Measurements from ENCODE around the gene CYP3A5. TPM values are rescaled to one million over a fixed set of nuclear protein-coding genes. Genes with fewer than 3 reads are reported as not detected.
A peak's percentile ranks its signal among the peaks of the same experiment; 100 is the strongest.

Gene CYP3A5
- total RNA-seq, 1 experiment from 2014 or later = not detected

DNA sequence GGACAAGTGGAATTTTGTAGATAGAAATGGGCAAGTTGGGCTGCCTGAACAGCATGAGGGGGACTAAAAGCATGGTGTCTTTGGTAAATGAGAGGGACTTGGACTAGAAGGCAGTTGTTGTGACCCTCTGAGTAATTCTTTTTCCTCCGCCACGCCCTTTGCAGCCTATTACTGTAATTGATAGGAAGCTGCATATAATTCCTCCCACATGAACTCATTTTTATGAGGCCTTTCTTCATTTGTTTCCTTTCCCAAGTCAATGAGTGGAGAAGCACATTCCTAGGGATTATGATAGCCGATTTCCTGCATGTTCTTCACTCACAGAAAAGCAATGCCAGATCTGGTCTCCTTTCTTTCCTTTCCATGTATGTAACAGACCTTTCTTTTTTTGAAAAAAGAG, 35.4 kb downstream of the CYP3A5 start:
- TF ChIP-seq EZH2 (IDR thresholded peaks at IDR 0.05; ENCODE audit: low read length, unreplicated experiment) = no peak
- TF ChIP-seq EZH2phosphoT487 (IDR thresholded peaks at IDR 0.05; ENCODE audit: borderline replicate concordance, low read length) = no peak
- TF ChIP-seq, protein P1, sequence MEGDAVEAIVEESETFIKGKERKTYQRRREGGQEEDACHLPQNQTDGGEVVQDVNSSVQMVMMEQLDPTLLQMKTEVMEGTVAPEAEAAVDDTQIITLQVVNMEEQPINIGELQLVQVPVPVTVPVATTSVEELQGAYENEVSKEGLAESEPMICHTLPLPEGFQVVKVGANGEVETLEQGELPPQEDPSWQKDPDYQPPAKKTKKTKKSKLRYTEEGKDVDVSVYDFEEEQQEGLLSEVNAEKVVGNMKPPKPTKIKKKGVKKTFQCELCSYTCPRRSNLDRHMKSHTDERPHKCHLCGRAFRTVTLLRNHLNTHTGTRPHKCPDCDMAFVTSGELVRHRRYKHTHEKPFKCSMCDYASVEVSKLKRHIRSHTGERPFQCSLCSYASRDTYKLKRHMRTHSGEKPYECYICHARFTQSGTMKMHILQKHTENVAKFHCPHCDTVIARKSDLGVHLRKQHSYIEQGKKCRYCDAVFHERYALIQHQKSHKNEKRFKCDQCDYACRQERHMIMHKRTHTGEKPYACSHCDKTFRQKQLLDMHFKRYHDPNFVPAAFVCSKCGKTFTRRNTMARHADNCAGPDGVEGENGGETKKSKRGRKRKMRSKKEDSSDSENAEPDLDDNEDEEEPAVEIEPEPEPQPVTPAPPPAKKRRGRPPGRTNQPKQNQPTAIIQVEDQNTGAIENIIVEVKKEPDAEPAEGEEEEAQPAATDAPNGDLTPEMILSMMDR (conservative IDR thresholded peaks at IDR 0.05; ENCODE audit: low read depth, low read length) = no peak
- Histone ChIP-seq H3F3A (ENCODE audit: low read length, unreplicated experiment) (no peaks in the 10 kb centered on the region), H3K9me3 (ENCODE audit: low read length) (no peaks in the 10 kb centered on the region), H3K9ac (ENCODE audit: low read length) (no peak overlapping the region), H3K79me2 (ENCODE audit: low read length) (no peaks in the 10 kb centered on the region), H3K4me3 (ENCODE audit: low read length) (no peak overlapping the region), H3K36me3 (ENCODE audit: low read depth, low read length) (no peaks in the 10 kb centered on the region), H4K20me1 (ENCODE audit: low read length) (no peaks in the 10 kb centered on the region), H3K9me2 (replicated peaks; ENCODE audit: low read length) (no peaks in the 10 kb centered on the region), H2AFZ (ENCODE audit: low read length) (no peak overlapping the region), H3K27ac (ENCODE audit: low read length) (no peak overlapping the region), H3K4me2 (ENCODE audit: low read length) (no peak overlapping the region), H3K27me3 (ENCODE audit: low read length) (no peaks in the 10 kb centered on the region), H3K4me1 (ENCODE audit: insufficient read depth, low read length) (no peaks in the 10 kb centered on the region; the same call in 1 of the 2 replicates)
- peak; percentile 3 for DNase-seq
- POLR2A ChIA-PET (ENCODE audit: unreplicated experiment) = no interaction called here
- peak; percentile 15; the same call in 1 of the 2 replicates for ATAC-seq
- intact Hi-C loops (cut with micrococcal nuclease) = no loop called here
- CTCF ChIA-PET = no interaction called here
- no TSS peak for BruUV-seq (replicated peaks)

DNA sequence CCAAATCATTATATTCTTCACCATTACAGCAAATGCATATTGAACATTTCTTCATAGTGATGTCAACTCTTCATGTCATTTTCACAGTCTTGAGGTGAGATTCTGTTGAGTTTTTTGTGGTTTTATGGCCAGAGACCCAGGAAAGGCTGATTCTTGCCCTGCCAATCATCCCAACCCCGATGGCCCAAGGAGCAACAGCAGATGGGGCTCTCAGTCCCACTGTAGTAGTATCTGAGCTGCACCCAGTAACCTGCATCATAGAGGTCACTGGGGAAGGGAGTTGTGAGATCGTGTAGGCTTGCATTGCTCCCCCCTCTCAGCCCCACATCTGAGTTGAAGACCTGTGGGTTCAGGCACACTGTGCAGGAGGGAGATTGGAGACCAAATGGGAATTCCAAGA, 36.3 kb downstream of the CYP3A5 start:
- no peak overlapping the region for H3K9ac ChIP-seq (ENCODE audit: low read length)
- H3K4me2 ChIP-seq (ENCODE audit: low read length) = no peak overlapping the region
- ATAC-seq (no peak), DNase-seq (no peak)
- ChIA-PET POLR2A (ENCODE audit: unreplicated experiment) (no interaction called here), CTCF (no interaction called here)
- H3K4me3 ChIP-seq (ENCODE audit: low read length) = no peak overlapping the region
- H3F3A ChIP-seq (ENCODE audit: low read length, unreplicated experiment) = no peaks in the 10 kb centered on the region
- no peaks in the 10 kb centered on the region for H3K9me2 ChIP-seq (replicated peaks; ENCODE audit: low read length)
- no peaks in the 10 kb centered on the region for H3K9me3 ChIP-seq (ENCODE audit: low read length)
- no peak overlapping the region for H2AFZ ChIP-seq (ENCODE audit: low read length)
- TF ChIP-seq EZH2phosphoT487 (IDR thresholded peaks at IDR 0.05; ENCODE audit: borderline replicate concordance, low read length) (no peak), EZH2 (IDR thresholded peaks at IDR 0.05; ENCODE audit: low read length, unreplicated experiment) (no peak)
- TF ChIP-seq, protein P1 (conservative IDR thresholded peaks at IDR 0.05; ENCODE audit: low read depth, low read length) = no peak
- no peaks in the 10 kb centered on the region for H4K20me1 ChIP-seq (ENCODE audit: low read length)
- H3K36me3 ChIP-seq (ENCODE audit: low read depth, low read length) = no peaks in the 10 kb centered on the region
- intact Hi-C loops (cut with micrococcal nuclease) = no loop called here
- BruUV-seq (replicated peaks) = no TSS peak
- H3K79me2 ChIP-seq (ENCODE audit: low read length) = no peaks in the 10 kb centered on the region
- no peaks in the 10 kb centered on the region for H3K27me3 ChIP-seq (ENCODE audit: low read length)
- H3K27ac ChIP-seq (ENCODE audit: low read length) = no peak overlapping the region
- H3K4me1 ChIP-seq (ENCODE audit: insufficient read depth, low read length) = no peaks in the 10 kb centered on the region; the same call in 1 of the 2 replicates

DNA sequence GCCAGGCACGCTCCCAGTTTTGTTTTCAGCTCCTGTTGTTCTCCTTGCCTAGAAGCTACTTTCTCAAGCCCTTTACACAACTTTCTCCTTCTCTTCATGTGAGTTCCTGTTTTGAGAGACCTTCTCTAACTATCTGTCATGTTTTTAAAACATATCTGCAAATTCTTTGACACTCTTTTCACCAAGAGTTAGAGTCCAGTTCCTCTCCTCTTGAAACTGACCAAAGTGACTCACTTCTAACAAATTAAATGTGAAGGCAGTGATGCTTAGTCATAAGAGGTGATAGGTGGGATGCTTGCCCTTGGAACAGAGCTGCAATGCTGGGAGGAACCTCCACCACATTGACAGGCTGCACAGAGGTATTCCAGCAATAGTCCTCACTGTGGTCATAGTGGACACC, 37.8 kb downstream of the CYP3A5 start:
- H3K36me3 ChIP-seq (ENCODE audit: low read depth, low read length) = no peaks in the 10 kb centered on the region
- no peak for TF ChIP-seq EZH2phosphoT487 (IDR thresholded peaks at IDR 0.05; ENCODE audit: borderline replicate concordance, low read length)
- TF ChIP-seq, protein P1 (conservative IDR thresholded peaks at IDR 0.05; ENCODE audit: low read depth, low read length) = no peak
- H4K20me1 ChIP-seq (ENCODE audit: low read length) = no peaks in the 10 kb centered on the region
- intact Hi-C loops (cut with micrococcal nuclease) = no loop called here
- no peak overlapping the region for H3K4me3 ChIP-seq (ENCODE audit: low read length)
- no peak overlapping the region for H3K4me2 ChIP-seq (ENCODE audit: low read length)
- H3F3A ChIP-seq (ENCODE audit: low read length, unreplicated experiment) = no peaks in the 10 kb centered on the region
- DNase-seq = no peak
- H3K9ac ChIP-seq (ENCODE audit: low read length) = no peak overlapping the region
- no peaks in the 10 kb centered on the region for H3K27me3 ChIP-seq (ENCODE audit: low read length)
- peaks cover 5% of the 10 kb centered on the region for H3K4me1 ChIP-seq (ENCODE audit: insufficient read depth, low read length)
- ATAC-seq = peak; percentile 40; the same call in 1 of the 2 replicates
- no peak overlapping the region for H2AFZ ChIP-seq (ENCODE audit: low read length)
- H3K79me2 ChIP-seq (ENCODE audit: low read length) = no peaks in the 10 kb centered on the region
- BruUV-seq (replicated peaks) = no TSS peak
- H3K9me3 ChIP-seq (ENCODE audit: low read length) = no peaks in the 10 kb centered on the region
- H3K27ac ChIP-seq (ENCODE audit: low read length) = no peak overlapping the region
- POLR2A ChIA-PET (ENCODE audit: unreplicated experiment) = no interaction called here
- CTCF ChIA-PET = no interaction called here
- H3K9me2 ChIP-seq (replicated peaks; ENCODE audit: low read length) = no peaks in the 10 kb centered on the region

Data from PC-3 (cell line).